Stomach (tissue), 4 donors: ENCODE data around the gene USP21.

Experiments used
- CTCF ChIP-seq, 7 experiments: fragments of 450-650 bp in 4 of 7; fragments of 200-600 bp in 3 of 7; sonication (generic) in 3 of 7; IDR thresholded peaks; one replicate each; pipeline ENCODE4 v1.5.1; 2016 to 2019; ENCODE audit warnings: antibody characterized with exemption in 7 of 7, control low read depth in 2 of 7, mild to moderate bottlenecking in 1 of 7
- EP300 ChIP-seq: sonication (generic); formaldehyde crosslinking; IDR thresholded peaks from one replicate; pipeline ENCODE4 v1.6.1; 2017; ENCODE audit warnings: antibody characterized with exemption
- POLR2A ChIP-seq, 4 donors: fragments of 450-650 bp; IDR thresholded peaks; one replicate each; pipeline ENCODE4 v1.6.1; 2016; ENCODE audit warnings: antibody characterized with exemption in 4 of 4, control low read depth in 2 of 4, mild to moderate bottlenecking in 1 of 4, moderate library complexity in 1 of 4
- POLR2AphosphoS5 ChIP-seq, 3 donors: sonication (generic); formaldehyde crosslinking; IDR thresholded peaks; one replicate each; pipeline ENCODE4 v1.6.1; 2016; ENCODE audit warnings: antibody characterized with exemption in 3 of 3

DNA sequence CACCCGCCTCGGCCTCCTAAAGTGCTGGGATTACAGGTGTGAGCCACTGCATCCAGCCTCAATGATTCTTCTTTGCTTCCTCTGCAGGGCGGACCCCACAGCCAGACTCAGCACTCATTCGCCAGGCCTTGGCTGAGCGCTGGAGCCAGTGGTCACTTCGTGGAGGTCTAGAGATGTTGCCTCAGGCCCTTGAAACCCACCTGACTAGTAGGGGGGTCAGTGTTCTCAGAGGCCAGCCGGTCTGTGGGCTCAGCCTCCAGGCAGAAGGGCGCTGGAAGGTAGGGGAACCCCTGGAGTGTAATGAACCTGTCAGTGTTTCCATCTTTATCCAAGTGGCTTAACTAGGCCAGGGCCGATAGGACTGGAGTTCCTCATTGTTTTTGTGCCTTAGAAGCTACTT is 9.6 kb downstream of the USP21 start:
- TF ChIP-seq EP300 = no peak
- TF ChIP-seq CTCF (IDR thresholded peaks at IDR 0.05) = no peak
- TF ChIP-seq POLR2AphosphoS5 (IDR thresholded peaks at IDR 0.05) = no peak
- no peak for TF ChIP-seq POLR2A (IDR thresholded peaks at IDR 0.05)
